PC-9 (cell line): Measurements from ENCODE around the gene RPL13A. TPM values are rescaled to one million over a fixed set of nuclear protein-coding genes. Genes with fewer than 3 reads are reported as not detected.
"Not testable (repeated sequence)": the region's sequence is repeated elsewhere in the genome, so short reads cannot be mapped to it uniquely, and the experiment has no call there.

Experiments used
- BruUV-seq: library from RNA; stranded (reverse); fragments of 400-500 nt; replicated peaks from 2 replicates; lab custom pipeline; 2021; lab: Mats Ljungman, UMichigan
- CTCF ChIA-PET: fragments of 300-600 bp; sonication (Branson Sonifier 250); formaldehyde crosslinking; loops from one replicate; lab custom pipeline; 2022; ENCODE audit warnings: antibody characterized with exemption; lab: Charles Lee
- POLR2A ChIA-PET: fragments of 300-600 bp; sonication (Branson Sonifier 250); formaldehyde crosslinking; loops from one replicate; lab custom pipeline; 2022; ENCODE audit warnings: antibody characterized with exemption; ENCODE audit not compliant: unreplicated experiment; lab: Charles Lee
- DNase-seq, 2 experiments: peaks; one replicate each; pipeline versions ENCODE4 v3.0.0 to v3.0.0-alpha.2; 2015 to 2022; ENCODE audit warnings: mixed read lengths in 1 of 2
- H2AFZ ChIP-seq: fragments of 200-600 bp; sonication (generic); 2 replicates; pipeline ENCODE4 v1.8.1; 2017; ENCODE audit warnings: antibody characterized with exemption
- H3F3A ChIP-seq: fragments of 200-600 bp; sonication (generic); 2 replicates; pipeline ENCODE4 v1.8.1; 2017; ENCODE audit warnings: antibody characterized with exemption, mild to moderate bottlenecking, low read depth; ENCODE audit not compliant: insufficient read depth
- H3K27ac ChIP-seq: fragments of 200-600 bp; sonication (generic); 2 replicates; pipeline ENCODE4 v1.6.1; 2016; ENCODE audit warnings: mixed run types
- H3K27me3 ChIP-seq: fragments of 200-600 bp; sonication (generic); 2 replicates; pipeline ENCODE4 v1.6.1; 2016; ENCODE audit warnings: low read depth, mixed run types; ENCODE audit not compliant: insufficient read depth
- H3K36me3 ChIP-seq: fragments of 200-600 bp; sonication (generic); 2 replicates; pipeline ENCODE4 v1.6.1; 2016; ENCODE audit warnings: low read depth, mixed run types
- H3K4me1 ChIP-seq: fragments of 200-600 bp; sonication (generic); replicated peaks from 2 replicates; pipeline ENCODE4 v1.6.1; 2016; ENCODE audit warnings: mixed run types; ENCODE audit not compliant: insufficient read depth
- H3K4me2 ChIP-seq: fragments of 200-600 bp; sonication (generic); 2 replicates; pipeline ENCODE4 v1.6.1; 2017; ENCODE audit warnings: mixed run types
- H3K4me3 ChIP-seq: fragments of 200-600 bp; sonication (generic); 2 replicates; pipeline ENCODE4 v1.6.1; 2016; ENCODE audit warnings: mixed run types
- H3K79me2 ChIP-seq: fragments of 200-600 bp; sonication (generic); 2 replicates; pipeline ENCODE4 v1.6.1; 2017; ENCODE audit warnings: low read depth, mixed run types
- H3K9me2 ChIP-seq: fragments of 200-600 bp; sonication (generic); 2 replicates; pipeline ENCODE4 v1.8.1; 2017; ENCODE audit warnings: mild to moderate bottlenecking; ENCODE audit not compliant: insufficient read depth
- H3K9me3 ChIP-seq: fragments of 200-600 bp; sonication (generic); 2 replicates; pipeline ENCODE4 v1.8.1; 2016; ENCODE audit warnings: low read depth; ENCODE audit not compliant: insufficient read depth
- H4K20me1 ChIP-seq: fragments of 200-600 bp; sonication (generic); 2 replicates; pipeline ENCODE4 v1.8.1; 2017; ENCODE audit not compliant: insufficient read depth
- CTCF ChIP-seq: fragments of 200-600 bp; sonication (generic); conservative IDR thresholded peaks from 2 replicates; pipeline ENCODE4 v1.6.1; 2017; ENCODE audit warnings: mixed run types, antibody characterized with exemption, mild to moderate bottlenecking, moderate library complexity
- EZH2 ChIP-seq: fragments of 200-600 bp; sonication (generic); IDR thresholded peaks from 2 replicates; pipeline ENCODE4 v1.8.0; 2017; ENCODE audit warnings: antibody characterized with exemption, low read depth
- intact Hi-C: fragments of 100-400 bp; cut with micrococcal nuclease; formaldehyde crosslinking; loops from one replicate; pipeline ENCODE4 v1.10.0; 2022; ENCODE audit not compliant: unreplicated experiment
- total RNA-seq: library from RNA; stranded (reverse); gene quantifications from 2 replicates; pipeline ENCODE4 v1.2.3, GENCODE V29; 2021

The RPL13A gene
- total RNA-seq, 1 experiment from 2014 or later = 2,360 TPM

GRCh38 chr19:49456326-49456725 is 31.1 kb upstream of the RPL13A start:
- H4K20me1 ChIP-seq = no peaks in the 10 kb centered on the region
- TF ChIP-seq CTCF = no peak
- TF ChIP-seq EZH2 = no peak
- H3K79me2 ChIP-seq = peaks cover 28% of the 10 kb centered on the region
- no peak overlapping the region for H3K4me2 ChIP-seq
- no peak overlapping the region for H2AFZ ChIP-seq
- peaks cover 6% of the 10 kb centered on the region for H3K4me1 ChIP-seq
- no peak overlapping the region for H3K4me3 ChIP-seq
- POLR2A ChIA-PET = interaction anchor here (0.7 kb wide), 2 partner anchors 223 to 306 kb away, joined by 3 to 9 read pairs; no protein-coding TSS in a partner anchor
- H3K36me3 ChIP-seq = peaks cover 8% of the 10 kb centered on the region
- no peaks in the 10 kb centered on the region for H3K9me3 ChIP-seq
- H3F3A ChIP-seq = peaks cover 26% of the 10 kb centered on the region
- intact Hi-C loops = no loop called here
- no TSS peak for BruUV-seq
- no peak for DNase-seq
- no peaks in the 10 kb centered on the region for H3K9me2 ChIP-seq
- no peak overlapping the region; the same call in 1 of the 2 replicates for H3K27ac ChIP-seq
- H3K27me3 ChIP-seq = no peaks in the 10 kb centered on the region
- CTCF ChIA-PET = no interaction called here

- no peak overlapping the region for H3K4me3 ChIP-seq
- no TSS peak for BruUV-seq
- H2AFZ ChIP-seq = no peak overlapping the region
- no peak for DNase-seq
- no peak overlapping the region for H3K27ac ChIP-seq
- peaks cover 6% of the 10 kb centered on the region for H3K4me1 ChIP-seq
- no peaks in the 10 kb centered on the region for H3K27me3 ChIP-seq
- H3F3A ChIP-seq = peaks cover 19% of the 10 kb centered on the region
- ChIA-PET CTCF (no interaction called here), POLR2A (no interaction called here)
- H3K36me3 ChIP-seq = peaks cover 8% of the 10 kb centered on the region
- H3K9me2 ChIP-seq = no peaks in the 10 kb centered on the region
- intact Hi-C loops = no loop called here
- H3K4me2 ChIP-seq = no peak overlapping the region
- peaks cover 27% of the 10 kb centered on the region for H3K79me2 ChIP-seq
- H4K20me1 ChIP-seq = no peaks in the 10 kb centered on the region
- no peaks in the 10 kb centered on the region for H3K9me3 ChIP-seq
- no peak for TF ChIP-seq EZH2
- no peak for TF ChIP-seq CTCF
These were observed 28.9 kb upstream of the RPL13A start for GRCh38 chr19:49458567-49458903.

DNA sequence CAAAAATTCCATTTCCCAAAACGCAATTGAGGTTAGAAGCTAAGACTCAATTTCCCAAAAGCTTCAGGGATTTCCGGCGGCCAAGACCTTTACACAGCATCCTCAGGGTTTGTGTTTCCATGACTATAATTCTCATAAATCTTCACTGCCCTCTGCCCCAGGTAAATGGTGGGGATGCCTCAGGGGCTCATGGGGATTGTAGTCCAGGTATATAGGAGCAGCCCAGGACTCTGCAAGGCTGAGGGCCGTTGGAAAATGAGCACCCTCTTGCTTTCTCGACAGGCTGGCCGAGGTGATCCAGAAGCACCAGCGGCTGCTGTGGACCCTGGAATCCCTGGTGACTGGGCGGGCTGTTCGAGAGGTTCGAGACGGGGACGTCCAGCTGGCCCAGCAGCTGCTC is 28.0 kb upstream of the RPL13A start:
- Histone ChIP-seq H3K4me1 (peaks cover 2% of the 10 kb centered on the region), H2AFZ (no peak overlapping the region), H3K27ac (no peak overlapping the region), H3K36me3 (peaks cover 8% of the 10 kb centered on the region), H3K9me2 (no peaks in the 10 kb centered on the region), H3K79me2 (peaks cover 18% of the 10 kb centered on the region), H3K4me2 (no peak overlapping the region), H3F3A (peaks cover 19% of the 10 kb centered on the region), H3K9me3 (no peaks in the 10 kb centered on the region), H3K27me3 (no peaks in the 10 kb centered on the region), H3K4me3 (no peak overlapping the region), H4K20me1 (no peaks in the 10 kb centered on the region)
- BruUV-seq = no TSS peak
- POLR2A ChIA-PET = no interaction called here
- TF ChIP-seq CTCF = no peak
- no peak for TF ChIP-seq EZH2
- intact Hi-C loops = no loop called here
- CTCF ChIA-PET = no interaction called here
- DNase-seq = no peak

GRCh38 chr19:49461130-49461529 is 26.3 kb upstream of the RPL13A start:
- intact Hi-C loops = not testable (repeated sequence)

More at GRCh38 chr19:49461130-49461529, 26.3 kb upstream of the RPL13A start:
- H3K79me2 ChIP-seq, H3K4me1 ChIP-seq, POLR2A ChIA-PET, H3K4me2 ChIP-seq, CTCF ChIA-PET, H4K20me1 ChIP-seq, H3K27me3 ChIP-seq, DNase-seq, BruUV-seq, H3K36me3 ChIP-seq, H3K9me3 ChIP-seq, H3K9me2 ChIP-seq, H2AFZ ChIP-seq, H3K4me3 ChIP-seq, H3K27ac ChIP-seq: not testable (repeated sequence)
- H3F3A ChIP-seq = peaks cover 10% of the 10 kb centered on the region
